Lung (tissue), 12 donors: ENCODE data around the gene FRY. TPM values are rescaled to one million over a fixed set of nuclear protein-coding genes. Genes with fewer than 3 reads are reported as not detected.

Source experiments
- ATAC-seq: fragments of 200-7000 bp; cut with Tn5 transposase; one replicate; pipeline ENCODE4 v1.9.1; 2020; ENCODE audit warnings: moderate number of reproducible peaks; ENCODE audit not compliant: insufficient read depth, low FRiP score
- DNase-seq, 3 donors: peaks; one replicate each; pipeline ENCODE4 v3.0.0-alpha.2; 2013 to 2017
- H3K27ac ChIP-seq, 2 donors: one replicate each; pipeline ENCODE4 v1.5.1; 2013; ENCODE audit warnings: mild to moderate bottlenecking in 2 of 2, moderate library complexity in 2 of 2, control low read depth in 1 of 2, inconsistent platforms in 1 of 2, low read depth in 1 of 2, low read length in 1 of 2
- H3K27me3 ChIP-seq, 3 donors: one replicate each; pipeline ENCODE4 v1.5.1; 2013; ENCODE audit warnings: low read length in 2 of 3; ENCODE audit not compliant: control insufficient read depth in 3 of 3, insufficient read depth in 3 of 3
- H3K36me3 ChIP-seq, 4 donors: one replicate each; pipeline ENCODE4 v1.5.1; 2013; ENCODE audit warnings: low read length in 4 of 4, mild to moderate bottlenecking in 1 of 4, moderate library complexity in 1 of 4; ENCODE audit not compliant: control insufficient read depth in 4 of 4, insufficient read depth in 4 of 4
- H3K4me1 ChIP-seq, 5 donors: one replicate each; pipeline ENCODE4 v1.5.1; 2013; ENCODE audit warnings: low read length in 5 of 5, mild to moderate bottlenecking in 2 of 5, moderate library complexity in 1 of 5; ENCODE audit not compliant: control insufficient read depth in 5 of 5, insufficient read depth in 5 of 5
- H3K4me3 ChIP-seq: one replicate; pipeline ENCODE4 v1.5.1; 2013; ENCODE audit warnings: mild to moderate bottlenecking, control low read depth, moderate library complexity
- H3K9ac ChIP-seq, 2 donors: one replicate each; pipeline ENCODE4 v1.5.1; 2013; ENCODE audit warnings: low read length in 2 of 2, control low read depth in 1 of 2; ENCODE audit not compliant: insufficient read depth in 1 of 2
- H3K9me3 ChIP-seq, 4 donors: one replicate each; pipeline ENCODE4 v1.5.1; 2013; ENCODE audit warnings: low read length in 3 of 4, mild to moderate bottlenecking in 1 of 4, moderate library complexity in 1 of 4; ENCODE audit not compliant: control insufficient read depth in 4 of 4, insufficient read depth in 3 of 4
- WGBS, 2 donors: extraction: QIAGEN DNeasy Blood & Tissue Kit; methylation state at CpG; one replicate each; pipeline ENCODE4 v1.1.7; 2013; 5-methylcytosine and 5-hydroxymethylcytosine counted together
- polyA plus RNA-seq, 2 donors: library from polyadenylated mRNA; stranded (reverse); fragments of 200-250 nt; gene quantifications; one replicate each; pipeline ENCODE4 v1.2.1, GENCODE V29; 2013
- total RNA-seq, 2 donors: library from RNA; depleted of rRNA in 1 of 2; stranded (reverse); fragments of >200 nt in 1 of 2; gene quantifications; one replicate each; pipeline ENCODE4 v1.2.1, GENCODE V29; 2014 to 2021
- TF ChIP-seq, protein P1 (sequence below): IDR thresholded peaks from 2 replicates; pipeline ENCODE4 v1.5.1; 2012; ENCODE audit warnings: mild to moderate bottlenecking; ENCODE audit errors: control extremely low read depth, extremely low read depth
- donor health status: control.
- donor health status: control.
- donor health status: Bipolar disorder and iron deficiency.
- donor health status: healthy.
- donor health status: DM: yes; HTN: yes; CAD: no.

Gene FRY
- total and polyA plus RNA-seq, 4 donors = 7.4 to 79.6 (median 43.9) TPM

DNA sequence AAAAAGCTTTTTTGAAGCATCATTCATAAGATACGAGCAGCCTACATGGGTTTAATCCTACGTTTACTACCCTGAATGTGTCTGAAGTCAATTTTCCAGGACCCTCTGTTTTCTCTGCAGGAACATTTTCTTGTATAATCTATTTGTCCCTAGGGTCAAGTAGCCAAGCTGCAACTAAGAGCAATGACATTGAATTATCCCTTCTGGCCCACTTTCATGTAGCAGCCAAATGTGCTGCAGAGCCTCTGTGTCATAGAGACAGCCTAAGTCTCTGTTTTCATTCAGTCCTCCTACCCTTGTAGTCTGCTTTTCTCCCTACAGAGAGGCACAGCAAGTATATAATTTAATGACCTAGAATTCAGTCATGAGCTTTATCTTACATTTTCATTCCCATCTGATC is 201.5 kb downstream of the FRY start:
- H3K27me3 ChIP-seq = no peaks in the 10 kb centered on the region
- ATAC-seq = no peak
- WGBS, 2 donors = 92 to 93% methylated on average over 2 of the region's 2 CpGs
- H3K4me3 ChIP-seq = no peak overlapping the region
- no peak overlapping the region for H3K9ac ChIP-seq
- H3K27ac ChIP-seq = no peak overlapping the region
- H3K4me1 ChIP-seq = peaks cover 0 to 3% (median 0%) of the 10 kb centered on the region in 5 donors
- TF ChIP-seq, protein P1, sequence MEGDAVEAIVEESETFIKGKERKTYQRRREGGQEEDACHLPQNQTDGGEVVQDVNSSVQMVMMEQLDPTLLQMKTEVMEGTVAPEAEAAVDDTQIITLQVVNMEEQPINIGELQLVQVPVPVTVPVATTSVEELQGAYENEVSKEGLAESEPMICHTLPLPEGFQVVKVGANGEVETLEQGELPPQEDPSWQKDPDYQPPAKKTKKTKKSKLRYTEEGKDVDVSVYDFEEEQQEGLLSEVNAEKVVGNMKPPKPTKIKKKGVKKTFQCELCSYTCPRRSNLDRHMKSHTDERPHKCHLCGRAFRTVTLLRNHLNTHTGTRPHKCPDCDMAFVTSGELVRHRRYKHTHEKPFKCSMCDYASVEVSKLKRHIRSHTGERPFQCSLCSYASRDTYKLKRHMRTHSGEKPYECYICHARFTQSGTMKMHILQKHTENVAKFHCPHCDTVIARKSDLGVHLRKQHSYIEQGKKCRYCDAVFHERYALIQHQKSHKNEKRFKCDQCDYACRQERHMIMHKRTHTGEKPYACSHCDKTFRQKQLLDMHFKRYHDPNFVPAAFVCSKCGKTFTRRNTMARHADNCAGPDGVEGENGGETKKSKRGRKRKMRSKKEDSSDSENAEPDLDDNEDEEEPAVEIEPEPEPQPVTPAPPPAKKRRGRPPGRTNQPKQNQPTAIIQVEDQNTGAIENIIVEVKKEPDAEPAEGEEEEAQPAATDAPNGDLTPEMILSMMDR = no peak
- no peaks in the 10 kb centered on the region for H3K9me3 ChIP-seq
- H3K36me3 ChIP-seq = peaks cover 2 to 19% (median 12%) of the 10 kb centered on the region in 4 donors
- peak in 1 of 3 donors; percentile 46 for DNase-seq

DNA sequence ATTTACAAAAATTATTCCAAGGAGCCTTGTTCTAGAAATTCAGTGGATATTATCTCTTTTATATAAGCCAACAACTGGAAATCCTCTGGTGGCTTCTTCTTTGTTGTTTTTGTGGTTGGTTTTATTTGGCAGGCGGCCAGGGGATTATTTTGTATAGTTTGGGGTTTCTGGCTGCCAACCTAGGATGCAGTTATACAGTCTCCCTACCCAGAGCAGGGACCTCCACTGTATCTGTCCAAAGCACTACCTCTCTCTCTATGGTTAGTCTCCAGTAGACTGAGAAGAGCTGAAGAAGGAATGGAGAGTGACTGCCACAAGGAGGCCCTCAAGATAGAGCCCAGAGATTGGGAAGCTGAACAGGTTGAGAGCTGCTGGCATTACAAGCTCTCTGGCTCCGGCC is 203.3 kb downstream of the FRY start:
- ATAC-seq = no peak
- no peak for DNase-seq
- 83 to 89% methylated on average over 2 of the region's 2 CpGs for WGBS, 2 donors
- Histone ChIP-seq H3K27me3 (no peaks in the 10 kb centered on the region), H3K27ac (no peak overlapping the region), H3K36me3 (peaks cover 2 to 24% (median 12%) of the 10 kb centered on the region in 4 donors), H3K9ac (no peak overlapping the region), H3K4me3 (no peak overlapping the region), H3K9me3 (no peaks in the 10 kb centered on the region), H3K4me1 (peaks cover 0 to 3% (median 0%) of the 10 kb centered on the region in 5 donors)
- TF ChIP-seq, protein P1 = no peak

DNA sequence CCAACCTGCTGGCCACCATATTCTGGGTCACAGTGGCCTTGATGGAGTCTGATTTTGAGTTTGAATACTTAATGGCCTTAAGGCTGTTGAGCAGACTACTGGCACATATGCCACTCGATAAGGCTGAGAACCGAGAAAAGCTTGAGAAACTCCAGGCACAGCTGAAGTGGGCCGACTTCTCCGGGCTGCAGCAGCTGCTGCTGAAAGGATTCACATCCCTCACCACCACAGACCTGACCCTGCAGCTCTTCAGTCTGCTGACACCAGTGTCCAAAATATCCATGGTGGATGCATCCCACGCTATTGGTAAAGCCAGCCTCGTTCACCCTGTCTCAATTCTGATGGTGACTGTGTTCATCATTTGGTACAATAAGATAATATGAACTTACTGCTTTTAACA is 206.1 kb downstream of the FRY start:
- TF ChIP-seq, protein P1 = no peak
- H3K9ac ChIP-seq = no peak overlapping the region
- H3K4me1 ChIP-seq = peaks cover 0 to 3% (median 0%) of the 10 kb centered on the region in 5 donors
- no peak overlapping the region for H3K27ac ChIP-seq
- ATAC-seq (no peak), DNase-seq (no peak)
- H3K9me3 ChIP-seq = no peaks in the 10 kb centered on the region
- H3K27me3 ChIP-seq = no peaks in the 10 kb centered on the region
- no peak overlapping the region for H3K4me3 ChIP-seq
- 88 to 95% methylated on average over 6 of the region's 6 CpGs for WGBS, 2 donors
- H3K36me3 ChIP-seq = peaks cover 2 to 25% (median 10%) of the 10 kb centered on the region in 4 donors

DNA sequence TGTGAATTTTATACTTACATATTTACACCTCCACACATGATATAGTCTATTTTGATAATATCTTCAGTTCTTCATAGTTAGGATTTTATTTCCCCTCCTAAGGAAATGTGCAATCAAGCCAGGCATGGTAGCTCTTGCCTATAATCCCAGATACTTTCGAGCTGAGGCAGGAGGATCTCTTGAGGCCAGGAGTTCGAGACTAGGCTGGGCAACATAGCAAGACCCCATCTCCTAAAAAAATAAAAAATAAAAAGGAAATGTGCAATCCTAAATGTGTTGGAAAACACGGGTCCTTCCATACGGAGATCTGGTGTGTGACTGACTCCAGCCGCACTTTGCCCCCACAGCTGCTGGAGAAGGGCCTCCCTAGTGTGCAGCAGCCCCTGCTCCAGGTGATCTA is 212.1 kb downstream of the FRY start:
- WGBS, 2 donors = 93 to 95% methylated on average over 5 of the region's 5 CpGs
- no peaks in the 10 kb centered on the region for H3K9me3 ChIP-seq
- ATAC-seq (no peak), DNase-seq (no peak)
- TF ChIP-seq, protein P1 = no peak
- H3K9ac ChIP-seq = no peak overlapping the region
- H3K27ac ChIP-seq = no peak overlapping the region
- H3K4me1 ChIP-seq = peaks cover 0 to 3% (median 2%) of the 10 kb centered on the region in 5 donors
- no peak overlapping the region for H3K4me3 ChIP-seq
- no peaks in the 10 kb centered on the region for H3K27me3 ChIP-seq
- H3K36me3 ChIP-seq = peaks cover 0 to 29% (median 2%) of the 10 kb centered on the region in 4 donors
